Stomach smooth muscle (tissue), 2 donors: ENCODE results near the gene TRMT1.

Experiments
- H3K27ac ChIP-seq: one replicate; pipeline ENCODE4 v1.7.0; 2013; ENCODE audit warnings: mild to moderate bottlenecking, low read length, inconsistent platforms
- H3K27me3 ChIP-seq, 2 donors: one replicate each; pipeline ENCODE4 v1.7.0; 2013; ENCODE audit warnings: low read length in 2 of 2; ENCODE audit not compliant: insufficient read depth in 2 of 2, control insufficient read depth in 1 of 2
- H3K36me3 ChIP-seq, 2 donors: one replicate each; pipeline ENCODE4 v1.7.0; 2013; ENCODE audit warnings: low read length in 2 of 2; ENCODE audit not compliant: control insufficient read depth in 2 of 2, insufficient read depth in 2 of 2
- H3K4me1 ChIP-seq: one replicate; pipeline ENCODE4 v1.7.0; 2013; ENCODE audit warnings: low read length; ENCODE audit not compliant: control insufficient read depth, insufficient read depth
- H3K4me3 ChIP-seq, 2 donors: one replicate each; pipeline ENCODE4 v1.7.0; 2013; ENCODE audit warnings: low read length in 2 of 2
- H3K9ac ChIP-seq, 2 donors: one replicate each; pipeline ENCODE4 v1.7.0; 2013; ENCODE audit warnings: low read length in 2 of 2, mild to moderate bottlenecking in 1 of 2
- H3K9me3 ChIP-seq, 2 donors: one replicate each; pipeline ENCODE4 v1.7.0; 2013; ENCODE audit warnings: low read length in 2 of 2; ENCODE audit not compliant: control insufficient read depth in 2 of 2
- donor health status: healthy.
- donor health status: Pancreatic carcinoma.

TRMT1 gene

GRCh38 chr19:13133241-13133870 lies 16.8 kb upstream of the TRMT1 start:
- no peak overlapping the region for H3K4me3 ChIP-seq
- no peak overlapping the region for H3K27ac ChIP-seq
- peaks cover 16% of the 10 kb centered on the region for H3K4me1 ChIP-seq
- H3K9me3 ChIP-seq: no peaks in the 10 kb centered on the region
- no peaks in the 10 kb centered on the region for H3K27me3 ChIP-seq
- peaks cover 9 to 20% of the 10 kb centered on the region in 2 donors for H3K36me3 ChIP-seq
- no peak overlapping the region for H3K9ac ChIP-seq

GRCh38 chr19:13132471-13133180 lies 16.1 kb upstream of the TRMT1 start:
- H3K27ac ChIP-seq: no peak overlapping the region
- H3K36me3 ChIP-seq: peaks cover 2 to 14% of the 10 kb centered on the region in 2 donors
- no peak overlapping the region for H3K4me3 ChIP-seq
- no peaks in the 10 kb centered on the region for H3K9me3 ChIP-seq
- no peaks in the 10 kb centered on the region for H3K27me3 ChIP-seq
- H3K9ac ChIP-seq: no peak overlapping the region
- H3K4me1 ChIP-seq: peaks cover 16% of the 10 kb centered on the region

DNA sequence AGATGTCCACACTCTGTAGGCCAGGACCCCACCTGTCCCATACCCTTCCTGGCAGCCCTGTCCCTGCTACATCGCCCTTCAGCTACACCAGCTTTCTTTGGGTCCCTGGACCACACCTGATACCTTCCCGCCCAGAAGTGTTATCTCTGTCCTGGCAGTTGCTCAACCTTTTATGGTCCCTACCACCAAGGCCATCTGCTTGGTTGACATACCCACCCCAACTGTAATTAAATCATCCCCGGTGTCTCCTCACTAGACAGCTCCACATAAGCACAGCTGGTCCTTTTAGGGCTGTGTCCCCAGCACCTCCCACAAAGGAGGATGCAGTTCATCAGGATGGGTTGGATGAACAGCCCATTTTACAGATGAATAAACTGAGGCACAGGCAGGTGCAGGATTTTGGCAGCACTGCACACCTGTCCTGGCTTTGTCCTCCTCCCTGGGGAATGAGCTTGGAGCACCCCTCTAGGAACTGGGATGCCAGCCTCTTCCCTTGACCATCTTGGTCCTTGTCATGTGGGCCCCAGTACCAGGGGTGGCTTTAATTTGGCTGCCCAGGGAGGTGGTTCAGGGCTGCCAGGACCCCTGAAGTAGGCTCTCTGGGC lies 14.4 kb upstream of the TRMT1 start:
- Histone ChIP-seq H3K27me3 (no peaks in the 10 kb centered on the region), H3K9me3 (no peaks in the 10 kb centered on the region), H3K27ac (no peak overlapping the region), H3K4me3 (no peak overlapping the region), H3K36me3 (peaks cover 0 to 5% of the 10 kb centered on the region in 2 donors), H3K9ac (no peak overlapping the region), H3K4me1 (peaks cover 16% of the 10 kb centered on the region)

GRCh38 chr19:13129384-13129783 lies 12.8 kb upstream of the TRMT1 start:
- Histone ChIP-seq H3K9me3 (no peaks in the 10 kb centered on the region), H3K9ac (no peak overlapping the region), H3K4me3 (no peak overlapping the region), H3K4me1 (peaks cover 10% of the 10 kb centered on the region), H3K27me3 (no peaks in the 10 kb centered on the region), H3K27ac (no peak overlapping the region), H3K36me3 (peaks cover 0 to 2% of the 10 kb centered on the region in 2 donors)

DNA sequence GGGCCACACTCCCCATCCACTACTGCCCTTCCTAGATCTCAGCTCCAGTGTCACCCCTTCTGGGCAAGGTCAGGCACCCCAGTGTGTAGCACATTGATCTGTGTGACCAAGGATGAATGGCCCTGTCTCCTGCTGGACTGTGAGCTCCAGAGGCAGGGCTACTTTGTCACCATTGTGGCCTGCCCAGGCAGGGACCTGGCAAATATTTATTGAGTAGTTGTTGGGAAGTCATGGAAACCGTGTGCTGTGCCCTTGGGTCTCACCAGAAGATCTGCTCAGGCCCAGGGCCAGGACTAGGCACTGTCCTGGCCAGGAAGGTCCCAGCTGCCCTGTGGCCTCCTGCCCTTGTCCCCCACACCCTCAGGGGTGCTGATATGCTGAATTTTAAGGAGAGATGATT lies 12.0 kb upstream of the TRMT1 start:
- peaks cover 0 to 2% of the 10 kb centered on the region in 2 donors for H3K36me3 ChIP-seq
- no peak overlapping the region for H3K27ac ChIP-seq
- H3K9ac ChIP-seq: no peak overlapping the region
- H3K4me3 ChIP-seq: no peak overlapping the region
- H3K9me3 ChIP-seq: no peaks in the 10 kb centered on the region
- H3K27me3 ChIP-seq: no peaks in the 10 kb centered on the region
- peaks cover 6% of the 10 kb centered on the region for H3K4me1 ChIP-seq

GRCh38 chr19:13127811-13128575 lies 11.5 kb upstream of the TRMT1 start:
- Histone ChIP-seq H3K9ac (no peak overlapping the region), H3K36me3 (peaks cover 0 to 2% of the 10 kb centered on the region in 2 donors), H3K4me1 (peaks cover 4% of the 10 kb centered on the region), H3K27me3 (no peaks in the 10 kb centered on the region), H3K4me3 (no peak overlapping the region), H3K27ac (no peak overlapping the region), H3K9me3 (no peaks in the 10 kb centered on the region)

- no peak overlapping the region for H3K27ac ChIP-seq
- no peaks in the 10 kb centered on the region for H3K4me1 ChIP-seq
- H3K9me3 ChIP-seq: no peaks in the 10 kb centered on the region
- no peak overlapping the region for H3K4me3 ChIP-seq
- no peaks in the 10 kb centered on the region for H3K27me3 ChIP-seq
- no peak overlapping the region for H3K9ac ChIP-seq
- H3K36me3 ChIP-seq: no peaks in the 10 kb centered on the region
Observed at GRCh38 chr19:13127051-13127450, 10.5 kb upstream of the TRMT1 start.

DNA sequence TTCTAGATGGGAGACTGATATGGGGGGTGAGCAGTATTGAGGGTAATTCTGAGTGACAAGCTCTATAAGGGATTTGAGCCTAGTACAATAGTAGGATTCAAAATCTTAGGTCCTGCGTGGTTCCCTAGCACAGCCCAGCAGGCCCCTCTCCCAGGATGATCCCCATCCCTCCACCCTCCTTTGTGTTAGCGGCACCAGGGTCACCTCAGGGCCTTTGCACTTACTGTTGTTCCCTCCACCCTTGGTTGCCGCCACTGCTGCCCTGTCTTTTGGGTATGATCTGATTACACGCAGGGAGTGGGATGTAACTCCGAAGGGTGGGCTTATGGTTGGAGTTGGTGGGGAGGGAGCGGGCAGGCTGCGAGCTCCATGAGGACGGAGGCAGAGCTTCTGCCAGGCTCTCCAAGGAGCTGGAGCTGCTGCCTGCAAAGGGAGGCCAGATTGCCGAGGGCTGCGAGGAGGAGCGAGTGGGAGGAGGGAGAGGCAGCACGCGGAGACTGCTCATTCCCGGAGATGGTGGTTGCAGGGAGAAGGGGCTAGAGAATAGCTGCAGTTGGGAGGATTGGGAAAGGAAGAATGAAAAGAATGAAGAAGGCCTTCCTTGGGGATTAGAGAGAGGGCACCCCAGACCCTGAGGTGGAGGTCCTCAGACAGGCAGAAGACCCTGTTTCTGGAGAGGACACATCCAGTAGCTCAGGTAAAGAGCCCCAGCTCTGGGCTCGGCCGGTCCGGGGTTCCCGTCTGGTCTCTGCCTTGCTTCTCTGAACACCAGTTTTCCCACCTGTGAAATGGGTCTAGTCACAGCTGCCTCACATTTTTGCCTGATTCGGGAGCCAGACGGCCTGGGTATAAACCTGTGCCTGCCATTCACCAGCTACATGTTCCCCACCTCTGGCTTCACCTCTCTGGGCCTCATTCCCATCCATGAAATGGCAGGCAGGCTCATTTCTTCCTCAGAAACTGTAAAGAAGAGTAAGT lies 6.7 kb upstream of the TRMT1 start:
- H3K9ac ChIP-seq: no peak overlapping the region
- H3K4me1 ChIP-seq: peaks cover 21% of the 10 kb centered on the region
- no peaks in the 10 kb centered on the region for H3K9me3 ChIP-seq
- H3K27me3 ChIP-seq: no peaks in the 10 kb centered on the region
- no peaks in the 10 kb centered on the region for H3K36me3 ChIP-seq
- no peak overlapping the region for H3K27ac ChIP-seq
- H3K4me3 ChIP-seq: no peak overlapping the region

GRCh38 chr19:13122275-13122878 lies 5.8 kb upstream of the TRMT1 start:
- Histone ChIP-seq H3K27me3 (no peaks in the 10 kb centered on the region), H3K4me1 (peaks cover 25% of the 10 kb centered on the region), H3K27ac (no peak overlapping the region), H3K9ac (no peak overlapping the region), H3K9me3 (no peaks in the 10 kb centered on the region), H3K4me3 (no peak overlapping the region), H3K36me3 (no peaks in the 10 kb centered on the region)
